Mesothelial cell of epicardium (in vitro differentiated cells): ENCODE measurements around the gene FBN3. TPM values are rescaled to one million over a fixed set of nuclear protein-coding genes. Genes with fewer than 3 reads are reported as not detected.

Experiments
- DNase-seq, 2 experiments: peaks; one replicate each; pipeline ENCODE4 v3.0.0; 2021; ENCODE audit warnings: low spot score in 2 of 2; ENCODE audit not compliant: unreplicated experiment in 2 of 2
- H3K27ac Mint-ChIP-seq: 2 replicates; pipeline ENCODE4 v1.8.0; 2021; ENCODE audit warnings: mixed read lengths
- H3K27me3 Mint-ChIP-seq: 2 replicates; pipeline ENCODE4 v1.8.0; 2021; ENCODE audit warnings: low read depth, mixed read lengths
- H3K36me3 Mint-ChIP-seq: 2 replicates; pipeline ENCODE4 v1.8.0; 2021; ENCODE audit warnings: mixed read lengths
- H3K4me1 Mint-ChIP-seq: 2 replicates; pipeline ENCODE4 v1.8.0; 2021; ENCODE audit warnings: mixed read lengths
- H3K4me3 Mint-ChIP-seq: 2 replicates; pipeline ENCODE4 v1.8.0; 2021; ENCODE audit warnings: mild to moderate bottlenecking, moderate library complexity, mixed read lengths
- H3K9me3 Mint-ChIP-seq: 2 replicates; pipeline ENCODE4 v1.8.0; 2021; ENCODE audit warnings: mixed read lengths
- total RNA-seq: library from RNA; stranded (reverse); gene quantifications from 3 replicates; pipeline ENCODE4 v1.2.1, GENCODE V29; 2021
- TF ChIP-seq, protein P1 (sequence below): fragments of 200-600 bp; sonication (generic); IDR thresholded peaks from one replicate; pipeline ENCODE4 v1.5.0; 2021; ENCODE audit warnings: antibody characterized with exemption; ENCODE audit not compliant: unreplicated experiment

FBN3 gene
- total RNA-seq, 1 donor from 2014 or later, result 120 TPM

DNA sequence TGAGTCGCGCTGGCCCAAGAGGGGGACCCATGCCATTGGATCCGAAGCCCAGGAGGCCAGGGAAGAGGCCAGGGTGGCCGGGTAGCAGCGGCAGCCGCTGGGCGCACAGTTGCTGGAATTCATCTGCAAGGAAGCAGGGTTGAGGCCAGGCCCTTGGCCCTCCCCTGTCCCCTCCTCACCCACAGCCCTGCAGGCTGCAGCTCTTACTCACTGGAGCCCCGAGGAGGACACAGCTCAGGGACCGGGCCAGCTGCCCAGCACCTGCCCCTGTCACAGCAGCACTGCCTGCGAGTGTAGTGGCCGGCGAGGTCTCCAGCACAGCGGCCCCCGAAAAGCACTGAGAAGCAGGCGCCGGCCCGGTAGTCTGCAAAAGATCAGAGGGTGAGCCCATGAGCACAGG is 11.2 kb downstream of the FBN3 start:
- Mint-ChIP-seq H3K27me3 (no peaks in the 10 kb centered on the region), H3K27ac (no peak overlapping the region), H3K9me3 (no peaks in the 10 kb centered on the region), H3K36me3 (peaks cover 15% of the 10 kb centered on the region), H3K4me3 (no peak overlapping the region), H3K4me1 (peaks cover 25% of the 10 kb centered on the region)
- TF ChIP-seq, protein P1, sequence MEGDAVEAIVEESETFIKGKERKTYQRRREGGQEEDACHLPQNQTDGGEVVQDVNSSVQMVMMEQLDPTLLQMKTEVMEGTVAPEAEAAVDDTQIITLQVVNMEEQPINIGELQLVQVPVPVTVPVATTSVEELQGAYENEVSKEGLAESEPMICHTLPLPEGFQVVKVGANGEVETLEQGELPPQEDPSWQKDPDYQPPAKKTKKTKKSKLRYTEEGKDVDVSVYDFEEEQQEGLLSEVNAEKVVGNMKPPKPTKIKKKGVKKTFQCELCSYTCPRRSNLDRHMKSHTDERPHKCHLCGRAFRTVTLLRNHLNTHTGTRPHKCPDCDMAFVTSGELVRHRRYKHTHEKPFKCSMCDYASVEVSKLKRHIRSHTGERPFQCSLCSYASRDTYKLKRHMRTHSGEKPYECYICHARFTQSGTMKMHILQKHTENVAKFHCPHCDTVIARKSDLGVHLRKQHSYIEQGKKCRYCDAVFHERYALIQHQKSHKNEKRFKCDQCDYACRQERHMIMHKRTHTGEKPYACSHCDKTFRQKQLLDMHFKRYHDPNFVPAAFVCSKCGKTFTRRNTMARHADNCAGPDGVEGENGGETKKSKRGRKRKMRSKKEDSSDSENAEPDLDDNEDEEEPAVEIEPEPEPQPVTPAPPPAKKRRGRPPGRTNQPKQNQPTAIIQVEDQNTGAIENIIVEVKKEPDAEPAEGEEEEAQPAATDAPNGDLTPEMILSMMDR, result no peak
- no peak for DNase-seq

DNA sequence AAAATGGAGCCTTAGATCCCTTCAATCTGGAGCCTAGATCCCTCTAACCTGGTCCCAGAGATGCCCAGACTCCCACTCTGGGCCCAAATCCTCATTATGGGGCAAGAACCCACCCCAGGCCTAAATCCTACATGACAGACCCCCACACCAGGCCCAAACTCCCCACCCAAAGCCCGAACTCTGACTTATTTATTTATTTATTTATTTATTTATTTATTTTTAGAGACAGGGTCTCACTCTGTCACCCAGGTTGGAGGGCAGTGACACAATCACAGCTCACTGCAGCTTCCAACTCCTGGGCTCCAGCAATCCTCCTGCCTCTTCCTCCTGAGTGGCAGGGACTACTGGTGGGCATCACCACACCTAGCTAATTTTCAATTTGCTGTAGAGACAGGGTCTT is 12.0 kb downstream of the FBN3 start:
- no peak overlapping the region for H3K27ac Mint-ChIP-seq
- H3K4me3 Mint-ChIP-seq, result no peak overlapping the region
- no peaks in the 10 kb centered on the region for H3K9me3 Mint-ChIP-seq
- H3K4me1 Mint-ChIP-seq, result peaks cover 17% of the 10 kb centered on the region
- DNase-seq, result no peak
- TF ChIP-seq, protein P1, result no peak
- no peaks in the 10 kb centered on the region for H3K27me3 Mint-ChIP-seq
- H3K36me3 Mint-ChIP-seq, result peaks cover 15% of the 10 kb centered on the region

DNA sequence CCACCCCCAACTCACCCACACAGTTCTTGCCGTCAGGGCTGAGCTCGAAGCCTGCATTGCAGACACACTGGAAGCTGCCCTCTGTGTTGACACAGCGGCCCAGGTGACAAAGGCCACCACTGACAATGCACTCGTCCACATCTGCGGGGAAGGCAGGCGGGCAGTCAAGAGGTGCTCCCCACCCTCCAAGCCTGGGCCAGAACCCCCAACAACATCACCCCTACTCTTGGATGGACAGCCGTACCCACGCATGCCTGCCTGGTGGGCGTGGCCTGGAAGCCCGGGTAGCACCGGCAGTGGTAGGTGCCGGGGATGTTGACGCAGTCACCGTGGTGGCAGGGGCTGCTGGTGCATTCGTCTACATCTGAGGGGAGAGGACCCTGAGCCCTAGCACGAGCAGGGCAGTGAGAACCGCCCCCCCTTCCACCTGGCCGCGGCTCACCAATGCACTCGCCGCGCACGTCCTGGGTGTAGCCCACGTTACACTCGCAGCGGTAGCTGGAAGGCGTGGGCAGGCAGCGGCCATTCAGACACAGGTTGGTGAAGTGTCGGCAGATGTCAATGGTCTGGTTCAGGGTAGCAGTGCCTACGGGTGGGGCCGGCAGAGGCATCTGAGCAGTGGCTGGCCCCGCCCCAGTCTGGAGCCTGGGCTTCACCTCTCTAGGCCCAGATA is 13.3 kb downstream of the FBN3 start:
- Mint-ChIP-seq H3K27me3 (no peaks in the 10 kb centered on the region), H3K4me3 (no peak overlapping the region), H3K4me1 (peaks cover 8% of the 10 kb centered on the region), H3K27ac (no peak overlapping the region), H3K9me3 (no peaks in the 10 kb centered on the region), H3K36me3 (peaks cover 11% of the 10 kb centered on the region)
- TF ChIP-seq, protein P1, result no peak
- DNase-seq, result no peak

DNA sequence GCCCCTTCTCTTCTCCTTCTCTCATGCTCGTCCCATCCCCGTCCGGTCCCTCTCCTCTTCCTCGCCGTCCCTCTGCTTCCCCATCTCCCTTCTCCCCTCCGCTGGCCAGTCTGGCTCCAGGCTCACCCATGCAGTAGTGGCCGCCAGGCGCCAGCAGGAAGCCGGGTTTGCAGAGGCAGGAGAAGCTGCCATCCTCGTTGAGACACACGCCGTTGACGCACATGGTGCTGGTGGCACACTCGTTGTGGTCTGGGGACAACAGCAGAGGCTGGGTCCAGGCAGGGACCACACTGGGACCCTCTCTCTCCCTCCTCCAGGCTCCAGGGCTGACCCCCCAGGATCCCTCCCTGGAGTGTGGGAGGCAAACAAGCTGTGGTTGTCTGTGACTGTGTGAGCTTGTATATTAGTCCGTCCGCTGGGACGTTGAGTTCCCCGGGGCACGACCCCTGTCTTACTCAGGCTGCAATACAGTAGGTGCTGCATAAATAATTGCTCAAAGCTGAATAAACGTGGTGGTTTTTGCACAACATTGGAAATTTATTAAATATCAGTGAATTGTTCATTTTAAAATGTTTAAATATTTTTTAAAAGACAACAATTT is 16.4 kb downstream of the FBN3 start:
- no peaks in the 10 kb centered on the region for H3K4me1 Mint-ChIP-seq
- peaks cover 16% of the 10 kb centered on the region for H3K36me3 Mint-ChIP-seq
- TF ChIP-seq, protein P1, result no peak
- H3K4me3 Mint-ChIP-seq, result no peak overlapping the region
- H3K27me3 Mint-ChIP-seq, result no peaks in the 10 kb centered on the region
- no peak overlapping the region for H3K27ac Mint-ChIP-seq
- no peak for DNase-seq
- no peaks in the 10 kb centered on the region for H3K9me3 Mint-ChIP-seq

DNA sequence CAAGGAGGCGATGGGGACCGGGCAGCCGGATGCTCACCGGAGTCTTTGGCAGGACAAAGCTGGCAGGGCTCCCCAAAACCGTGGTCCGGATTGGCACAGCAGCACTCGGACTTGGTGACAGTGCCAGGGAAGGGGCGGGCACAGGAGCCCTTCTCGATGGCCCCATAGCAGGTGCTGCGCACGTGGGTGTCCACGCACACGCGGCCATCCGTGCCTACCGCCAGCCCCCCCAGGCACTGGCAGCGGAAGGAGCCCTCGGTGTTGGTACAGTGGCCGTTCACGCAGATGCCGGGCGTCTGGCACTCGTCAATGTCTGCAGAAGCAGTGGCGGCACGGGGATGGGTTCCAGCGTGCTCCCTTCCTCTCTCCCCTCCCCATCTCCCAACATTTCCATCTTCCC is 17.9 kb downstream of the FBN3 start:
- no peak for DNase-seq
- Mint-ChIP-seq H3K27me3 (no peaks in the 10 kb centered on the region), H3K27ac (no peak overlapping the region), H3K4me3 (no peak overlapping the region), H3K4me1 (no peaks in the 10 kb centered on the region), H3K36me3 (peaks cover 22% of the 10 kb centered on the region), H3K9me3 (no peaks in the 10 kb centered on the region)
- TF ChIP-seq, protein P1, result no peak
